ENCODE data around the gene CRYBG1. TPM values are rescaled to one million over a fixed set of nuclear protein-coding genes. Genes with fewer than 3 reads are reported as not detected.
"Not testable (repeated sequence)": the region's sequence is repeated elsewhere in the genome, so short reads cannot be mapped to it uniquely, and the experiment has no call there.

Gene CRYBG1
- total RNA-seq, 1 experiment from 2014 or later, result 10.7 TPM

- BruUV-seq (replicated peaks); H3K79me2 ChIP-seq (ENCODE audit: insufficient read depth, low read length); H4K20me1 ChIP-seq (ENCODE audit: insufficient read depth); H3K27me3 ChIP-seq (ENCODE audit: insufficient read depth, low read length); CTCF ChIA-PET; RAD21 ChIA-PET (ENCODE audit: low non-redundant PET in 1 of 2, low total read pairs in 2 of 2, uncharacterized antibody in 2 of 2, unreplicated experiment in 2 of 2); DNase-seq (ENCODE audit: low read depth, low spot score); intact Hi-C loops (cut with micrococcal nuclease); H2AFZ ChIP-seq (ENCODE audit: low read depth, low read length, poor library complexity, severe bottlenecking); H3K4me2 ChIP-seq (ENCODE audit: low read length); ATAC-seq; H3K9me3 ChIP-seq (ENCODE audit: control insufficient read depth in 1 of 2, insufficient read depth in 1 of 2, low read depth in 1 of 2, low read length in 2 of 2); H3K4me3 ChIP-seq (replicated peaks in 1 of 2; ENCODE audit: low read depth in 1 of 2, low read length in 2 of 2); H3K9ac ChIP-seq (ENCODE audit: low read length); H3K27ac ChIP-seq (ENCODE audit: low read depth, low read length); H3K9me2 ChIP-seq (ENCODE audit: insufficient read depth); H3K36me3 ChIP-seq (ENCODE audit: control insufficient read depth in 1 of 2, insufficient read depth in 2 of 2, low read length in 2 of 2); POLR2A ChIA-PET: not testable (repeated sequence)
- peaks cover 20 to 43% of the 10 kb centered on the region in 2 experiments for H3K4me1 ChIP-seq (ENCODE audit: control insufficient read depth in 1 of 2, insufficient read depth in 2 of 2, low read length in 2 of 2)
Observed at GRCh38 chr6:106515582-106515981, 155.1 kb downstream of the CRYBG1 start.

- H3K36me3 ChIP-seq (ENCODE audit: control insufficient read depth in 1 of 2, insufficient read depth in 2 of 2, low read length in 2 of 2), result no peaks in the 10 kb centered on the region
- H3K4me3 ChIP-seq (replicated peaks in 1 of 2; ENCODE audit: low read depth in 1 of 2, low read length in 2 of 2), result no peak overlapping the region
- ChIA-PET RAD21 (ENCODE audit: low non-redundant PET in 1 of 2, low total read pairs in 2 of 2, uncharacterized antibody in 2 of 2, unreplicated experiment in 2 of 2) (no interaction called here), CTCF (no interaction called here), POLR2A (no interaction called here)
- no peaks in the 10 kb centered on the region for H3K9me2 ChIP-seq (ENCODE audit: insufficient read depth)
- no peaks in the 10 kb centered on the region for H3K9me3 ChIP-seq (ENCODE audit: control insufficient read depth in 1 of 2, insufficient read depth in 1 of 2, low read depth in 1 of 2, low read length in 2 of 2)
- intact Hi-C loops (cut with micrococcal nuclease), result no loop called here
- no TSS peak for BruUV-seq (replicated peaks)
- no peak overlapping the region for H3K9ac ChIP-seq (ENCODE audit: low read length)
- ATAC-seq (no peak), DNase-seq (ENCODE audit: low read depth, low spot score) (no peak)
- no peak overlapping the region for H3K27ac ChIP-seq (ENCODE audit: low read depth, low read length)
- H3K79me2 ChIP-seq (ENCODE audit: insufficient read depth, low read length), result no peaks in the 10 kb centered on the region
- H3K27me3 ChIP-seq (ENCODE audit: insufficient read depth, low read length), result no peaks in the 10 kb centered on the region
- no peak overlapping the region for H2AFZ ChIP-seq (ENCODE audit: low read depth, low read length, poor library complexity, severe bottlenecking)
- H3K4me1 ChIP-seq (ENCODE audit: control insufficient read depth in 1 of 2, insufficient read depth in 2 of 2, low read length in 2 of 2), result peaks cover 12 to 39% of the 10 kb centered on the region in 2 experiments
- H4K20me1 ChIP-seq (ENCODE audit: insufficient read depth), result no peaks in the 10 kb centered on the region
- H3K4me2 ChIP-seq (ENCODE audit: low read length), result no peak overlapping the region
- TF ChIP-seq JUND (IDR thresholded peaks at IDR 0.05), result no peak
- no peak for TF ChIP-seq CTCF (IDR thresholded peaks at IDR 0.05 in 2 of 3, conservative IDR thresholded peaks at IDR 0.05 in 1 of 3; ENCODE audit: borderline replicate concordance in 1 of 3, insufficient read depth in 1 of 3, low read depth in 2 of 3, low read length in 2 of 3)
- no peak for TF ChIP-seq ZNF274 (IDR thresholded peaks at IDR 0.05; ENCODE audit: low read depth, low read length)
- no peak for TF ChIP-seq ZFX (IDR thresholded peaks at IDR 0.05)
- TF ChIP-seq SIN3A (IDR thresholded peaks at IDR 0.05; ENCODE audit: low read depth), result no peak
- no peak for TF ChIP-seq ZBTB33 (IDR thresholded peaks at IDR 0.05; ENCODE audit: extremely low read depth, insufficient replicate concordance, low read length)
- no peak for TF ChIP-seq EGR1 (IDR thresholded peaks at IDR 0.05; ENCODE audit: low read depth)
- TF ChIP-seq ATF3 (IDR thresholded peaks at IDR 0.05), result no peak
- no peak for TF ChIP-seq POLR2AphosphoS5 (IDR thresholded peaks at IDR 0.05; ENCODE audit: low read depth, low read length)
- TF ChIP-seq TCF7L2 (IDR thresholded peaks at IDR 0.05; ENCODE audit: borderline replicate concordance, extremely low read depth, insufficient read depth, insufficient read length), result no peak
- no peak for TF ChIP-seq RAD21 (IDR thresholded peaks at IDR 0.05; ENCODE audit: low read depth)
- no peak for TF ChIP-seq SRF (IDR thresholded peaks at IDR 0.05; ENCODE audit: low read depth)
- TF ChIP-seq POLR2A (IDR thresholded peaks at IDR 0.05; ENCODE audit: borderline replicate concordance, extremely low read depth, insufficient read depth, insufficient read length), result no peak
- no peak for TF ChIP-seq EZH2 (IDR thresholded peaks at IDR 0.05)
- no peak for TF ChIP-seq CBX3 (IDR thresholded peaks at IDR 0.05; ENCODE audit: low read depth)
- TF ChIP-seq MAX (IDR thresholded peaks at IDR 0.05), result no peak
Observed at GRCh38 chr6:106516616-106517015, 156.1 kb downstream of the CRYBG1 start.

Data from HCT116 (cell line).